Natural killer cell (primary cell): ENCODE results near the gene CAPG. TPM values are rescaled to one million over a fixed set of nuclear protein-coding genes. Genes with fewer than 3 reads are reported as not detected.

Experiments
- ATAC-seq, 3 donors: fragments of 150-1000 bp in 2 of 3; fragments of 200-7000 bp in 1 of 3; cut with Tn5 transposase; 1 replicate in 1 of 3; 2 replicates in 2 of 3; pipeline ENCODE4 v1.10.0; 2021; ENCODE audit warnings: mild to moderate bottlenecking in 2 of 3, moderate library complexity in 2 of 3
- DNase-seq, 2 donors: peaks; one replicate each; pipeline versions ENCODE4 v3.0.0 to v3.0.0-alpha.2; 2013 to 2021; ENCODE audit warnings: mixed read lengths in 1 of 2
- H3K27ac ChIP-seq: one replicate; pipeline ENCODE4 v1.5.1; 2013; ENCODE audit warnings: mild to moderate bottlenecking, low read length
- H3K27me3 ChIP-seq: one replicate; pipeline ENCODE4 v1.6.1; 2013; ENCODE audit warnings: low read length; ENCODE audit not compliant: control insufficient read depth, insufficient read depth
- H3K36me3 ChIP-seq: one replicate; pipeline ENCODE4 v1.6.1; 2013; ENCODE audit warnings: low read length; ENCODE audit not compliant: control insufficient read depth, insufficient read depth
- H3K4me1 ChIP-seq: one replicate; pipeline ENCODE4 v1.6.1; 2013; ENCODE audit warnings: low read length; ENCODE audit not compliant: control insufficient read depth, insufficient read depth
- H3K4me3 ChIP-seq: one replicate; pipeline ENCODE4 v1.5.1; 2013; ENCODE audit warnings: low read length
- H3K9me3 ChIP-seq: one replicate; pipeline ENCODE4 v1.6.1; 2013; ENCODE audit warnings: low read length; ENCODE audit not compliant: control insufficient read depth, insufficient read depth
- H3K27ac Mint-ChIP-seq, 2 donors: one replicate each; pipeline ENCODE4 v1.8.0; 2022; ENCODE audit warnings: mild to moderate bottlenecking in 2 of 2, mixed read lengths in 2 of 2, moderate library complexity in 1 of 2
- H3K27me3 Mint-ChIP-seq, 2 donors: one replicate each; pipeline ENCODE4 v1.8.0; 2022; ENCODE audit warnings: low read depth in 2 of 2, mixed read lengths in 2 of 2
- H3K36me3 Mint-ChIP-seq: one replicate; pipeline ENCODE4 v1.8.0; 2022; ENCODE audit warnings: mixed read lengths
- H3K4me1 Mint-ChIP-seq, 2 donors: one replicate each; pipeline ENCODE4 v1.8.0; 2022; ENCODE audit warnings: mixed read lengths in 2 of 2
- H3K4me3 Mint-ChIP-seq: one replicate; pipeline ENCODE4 v1.8.0; 2022; ENCODE audit warnings: mild to moderate bottlenecking, moderate library complexity, mixed read lengths
- H3K9me3 Mint-ChIP-seq, 2 donors: one replicate each; pipeline ENCODE4 v1.8.0; 2022; ENCODE audit warnings: mixed read lengths in 2 of 2
- CTCF ChIP-seq: fragments of 200-600 bp; IDR thresholded peaks from one replicate; pipeline ENCODE4 v1.8.0; 2022; ENCODE audit warnings: antibody characterized with exemption
- WGBS: methylation state at CpG from one replicate; pipeline ENCODE4 v1.1.7; 2013; ENCODE audit warnings: missing lambda C conversion rate; ENCODE audit not compliant: insufficient coverage; 5-methylcytosine and 5-hydroxymethylcytosine counted together
- intact Hi-C: fragments of 100-400 bp; cut with micrococcal nuclease; formaldehyde crosslinking; loops from one replicate; pipeline ENCODE4 v1.14.2; 2022
- total RNA-seq, 4 donors: library from RNA; stranded (reverse); fragments of 120-200 nt in 1 of 4; gene quantifications; one replicate each; pipeline versions ENCODE4 v1.2.3 to v1.2.4, GENCODE V29; 2013 to 2022

Gene CAPG
- total RNA-seq, 3 donors from 2014 or later (not counting 1 experiment from before 2014, with no cell fraction given) = 10.6 to 50.3 (median 19.3) TPM

- Mint-ChIP-seq H3K4me1 (peaks cover 46 to 48% of the 10 kb centered on the region in 2 donors), H3K27ac (peak overlapping the region in 1 of 2 donors; percentile 48), H3K4me3 (no peak overlapping the region), H3K36me3 (no peaks in the 10 kb centered on the region), H3K27me3 (no peaks in the 10 kb centered on the region), H3K9me3 (no peaks in the 10 kb centered on the region)
- WGBS = 93% methylated on average over 3 of the region's 3 CpGs
- H3K27ac ChIP-seq = no peak overlapping the region
- intact Hi-C loops = no loop called here
- no peak for TF ChIP-seq CTCF
- H3K4me1 ChIP-seq = peaks cover 19% of the 10 kb centered on the region
- no peak for DNase-seq
- H3K27me3 ChIP-seq = no peaks in the 10 kb centered on the region
- H3K4me3 ChIP-seq = no peak overlapping the region
- peaks cover 29% of the 10 kb centered on the region for H3K36me3 ChIP-seq
- no peaks in the 10 kb centered on the region for H3K9me3 ChIP-seq
- no peak for ATAC-seq
Measured at GRCh38 chr2:85357736-85358135, 52.4 kb downstream of the CAPG start.

DNA sequence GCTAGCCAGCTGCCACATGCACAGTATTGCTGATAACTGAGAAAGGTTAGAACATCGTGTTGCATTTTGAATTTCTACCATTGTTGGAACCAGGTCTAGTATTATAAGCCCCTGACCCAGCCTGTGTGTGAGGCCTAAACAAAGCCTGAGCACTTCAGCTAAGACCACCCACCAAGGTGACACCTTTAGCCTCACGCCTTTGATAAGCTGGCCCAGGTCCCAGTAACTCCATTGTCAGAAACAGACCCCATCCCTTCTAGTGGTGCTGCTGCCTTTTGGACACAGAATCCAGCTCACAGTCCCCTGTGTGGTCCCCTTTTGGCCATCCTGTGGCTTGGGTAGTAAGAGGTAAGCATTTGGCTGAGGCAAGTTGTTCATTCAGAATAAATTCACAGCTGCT, 54.0 kb downstream of the CAPG start:
- Histone ChIP-seq H3K36me3 (peaks cover 21% of the 10 kb centered on the region), H3K9me3 (no peaks in the 10 kb centered on the region)
- intact Hi-C loops = no loop called here

DNA sequence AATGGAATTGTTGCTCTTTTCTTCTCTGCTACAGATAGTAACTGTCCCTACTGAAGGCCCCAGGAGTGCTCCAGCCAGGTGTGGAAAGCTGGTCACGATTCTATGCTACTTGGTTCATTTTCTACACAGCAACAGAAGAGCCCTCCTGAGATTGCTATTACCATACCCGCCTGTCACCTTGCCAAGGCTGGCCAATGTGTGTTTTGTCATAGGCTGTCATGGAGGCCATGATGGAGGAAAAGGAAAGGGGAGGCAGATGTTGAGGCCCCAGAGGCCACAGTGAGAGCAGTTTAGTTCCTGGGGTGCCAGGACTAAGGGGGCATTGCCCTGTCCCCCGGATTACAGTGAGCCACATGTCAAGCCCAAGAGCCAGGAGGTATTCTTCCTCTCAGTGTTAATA, 54.6 kb downstream of the CAPG start:
- WGBS = 96% methylated on average over 3 of the region's 3 CpGs
- peak overlapping the region; percentile 84 for H3K27ac ChIP-seq
- peaks cover 4% of the 10 kb centered on the region for H3K36me3 Mint-ChIP-seq

More for the DNA sequence above, 54.0 kb downstream of the CAPG start:
- no peak for TF ChIP-seq CTCF
- Histone ChIP-seq H3K27ac (no peak overlapping the region), H3K4me3 (no peak overlapping the region), H3K27me3 (no peaks in the 10 kb centered on the region), H3K4me1 (peaks cover 19% of the 10 kb centered on the region)
- H3K4me1 Mint-ChIP-seq = peaks cover 46 to 50% of the 10 kb centered on the region in 2 donors
- no peak overlapping the region for H3K4me3 Mint-ChIP-seq
- 96% methylated on average over 2 of the region's 2 CpGs for WGBS
- H3K27me3 Mint-ChIP-seq = no peaks in the 10 kb centered on the region
- no peak overlapping the region for H3K27ac Mint-ChIP-seq
- ATAC-seq (no peak), DNase-seq (no peak)
- H3K36me3 Mint-ChIP-seq = no peaks in the 10 kb centered on the region
- H3K9me3 Mint-ChIP-seq = no peaks in the 10 kb centered on the region

More for the DNA sequence above, 54.6 kb downstream of the CAPG start:
- no peaks in the 10 kb centered on the region for H3K9me3 Mint-ChIP-seq
- Histone ChIP-seq H3K36me3 (peaks cover 24% of the 10 kb centered on the region), H3K4me1 (peaks cover 19% of the 10 kb centered on the region), H3K27me3 (no peaks in the 10 kb centered on the region), H3K4me3 (peak overlapping the region; percentile 70), H3K9me3 (no peaks in the 10 kb centered on the region)
- H3K27ac Mint-ChIP-seq = peak overlapping the region; percentile 96 to 100
- no peak for ATAC-seq
- no peak for TF ChIP-seq CTCF
- DNase-seq = no peak
- H3K27me3 Mint-ChIP-seq = no peaks in the 10 kb centered on the region
- intact Hi-C loops = no loop called here
- H3K4me1 Mint-ChIP-seq = peaks cover 46 to 50% of the 10 kb centered on the region in 2 donors
- H3K4me3 Mint-ChIP-seq = peak overlapping the region; percentile 98
